Activated CD4-positive, alpha-beta T cell treated with anti-CD3 and anti-CD28 coated beads, Interleukin-2, amount 50 U/mL, for 4 hours (primary cell): ENCODE data around the gene TNS4.

Experiments used
- DNase-seq, 2 experiments: peaks; one replicate each; pipeline ENCODE4 v3.0.0-alpha.2; 2020

TNS4 gene

DNA sequence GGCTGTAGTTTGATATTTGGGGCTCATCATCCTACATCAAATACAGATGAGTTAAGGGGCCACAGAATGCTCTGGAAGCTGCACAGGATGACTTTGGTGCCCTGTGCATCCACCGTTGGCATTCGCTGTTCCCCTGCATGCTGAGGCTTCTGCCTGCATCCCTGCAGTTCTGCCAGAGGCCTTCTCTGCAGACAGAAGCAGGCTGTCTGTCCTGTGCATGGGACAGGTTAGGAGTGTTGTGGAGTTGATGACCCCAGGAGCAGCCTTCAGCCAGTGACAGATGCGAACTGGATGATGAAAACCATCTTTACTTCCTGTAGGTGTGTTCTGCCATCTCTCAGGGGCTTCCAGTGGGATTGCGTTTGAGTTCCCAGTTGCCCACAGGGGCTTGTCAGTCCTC lies 13.6 kb upstream of the TNS4 start:
- no peak for DNase-seq

DNA sequence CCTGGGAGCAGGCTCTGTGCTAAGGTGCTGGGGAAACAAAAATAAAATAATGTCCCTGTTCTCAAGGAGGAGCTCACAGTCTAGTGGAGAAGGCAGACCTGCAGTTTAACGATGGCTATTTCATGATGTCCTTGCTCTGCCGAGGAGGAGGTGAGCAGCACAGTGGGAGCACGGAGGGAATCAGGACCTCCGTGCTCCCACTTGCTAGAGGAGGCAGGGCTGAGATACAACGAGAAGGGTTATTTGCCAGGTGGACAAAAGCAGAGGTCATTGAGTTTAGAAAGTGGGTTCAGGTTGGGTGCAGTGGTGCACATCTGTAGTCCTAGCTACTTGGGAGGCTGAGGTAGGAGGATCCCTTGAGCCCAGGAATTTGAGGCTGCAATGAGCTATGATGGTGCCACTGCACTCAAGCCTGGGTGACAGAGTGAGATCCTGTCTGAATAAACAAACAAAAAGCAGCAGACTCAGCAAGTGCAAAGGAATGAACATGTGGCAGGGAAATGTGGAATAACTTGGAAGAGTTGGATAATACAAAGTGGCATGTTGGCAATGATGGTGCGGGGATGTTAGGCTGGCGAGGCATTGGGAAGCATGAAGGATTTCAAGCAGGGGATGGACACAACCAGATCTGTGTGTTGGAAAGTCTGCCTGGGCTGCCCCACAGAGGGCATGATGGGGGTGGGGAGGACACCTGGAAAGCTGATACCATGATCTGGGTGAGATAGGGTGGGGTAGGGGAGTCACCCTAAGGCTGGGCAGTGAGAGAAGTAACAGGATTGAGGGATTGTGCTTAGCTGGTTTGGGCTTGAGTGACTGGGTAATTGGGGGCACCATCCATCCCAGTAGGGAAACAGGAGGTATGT lies 12.8 kb upstream of the TNS4 start:
- no peak for DNase-seq

DNA sequence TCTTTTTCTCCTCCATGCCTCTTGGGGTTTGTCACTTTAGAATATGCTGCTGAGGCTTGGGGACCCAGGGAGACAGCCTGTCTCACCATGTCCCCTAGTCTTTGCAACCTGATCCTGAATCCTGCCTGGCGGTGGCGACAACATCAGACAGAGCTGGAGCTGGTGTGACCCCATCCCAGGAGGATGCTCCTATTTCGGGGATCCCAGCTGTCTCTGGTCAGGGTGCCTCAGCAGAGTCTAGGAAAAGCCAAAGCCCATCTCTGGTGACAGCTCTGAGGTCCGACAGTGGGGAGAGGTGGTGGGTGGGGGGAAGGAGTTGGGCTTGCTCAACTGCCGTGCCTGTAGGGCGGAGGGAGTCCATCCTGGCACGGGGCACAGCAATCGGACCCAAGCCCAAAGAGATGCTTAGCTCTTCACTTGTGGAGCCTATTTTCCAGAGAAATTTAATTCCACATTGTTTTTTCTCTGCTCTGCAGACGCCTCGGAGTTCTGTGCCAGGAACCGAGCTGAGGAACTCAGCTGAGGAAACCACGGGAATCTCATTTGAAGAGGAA lies 10.3 kb upstream of the TNS4 start:
- DNase-seq, result no peak

DNA sequence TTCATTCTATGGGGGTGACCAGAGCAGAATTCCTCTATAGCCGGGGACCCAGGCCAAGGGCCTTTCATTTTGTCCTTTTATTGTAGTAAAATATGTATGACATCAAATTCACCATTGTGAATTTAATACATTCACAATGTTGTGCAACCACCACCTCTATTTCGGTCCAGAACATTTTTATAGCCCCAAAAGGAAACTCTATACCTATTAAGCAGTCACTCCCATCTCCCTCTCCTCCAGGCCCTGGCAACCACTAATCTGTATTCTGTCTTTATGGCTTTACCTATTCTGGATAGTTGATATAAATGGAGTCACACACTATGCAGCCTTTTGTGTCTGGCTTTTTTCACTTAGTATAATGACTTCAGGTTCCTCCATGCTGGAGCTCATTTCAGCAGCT lies 9.7 kb upstream of the TNS4 start:
- no peak for DNase-seq

DNA sequence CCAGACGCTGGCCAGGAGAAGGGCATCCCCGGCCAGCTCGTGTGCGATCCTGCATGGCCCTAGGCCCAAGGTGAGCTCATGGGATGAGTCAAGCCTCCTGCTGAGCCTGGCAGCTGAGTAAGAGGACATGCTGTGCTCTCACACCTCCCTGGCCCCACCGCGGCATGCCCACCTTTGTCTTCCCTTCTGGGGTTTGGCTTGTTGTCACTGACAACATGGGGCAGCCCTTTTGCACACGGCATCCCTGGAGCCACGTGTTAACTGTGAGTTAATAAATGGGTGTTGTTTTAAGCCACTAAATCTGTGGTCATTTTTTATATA lies 8.9 kb upstream of the TNS4 start:
- no peak for DNase-seq

DNA sequence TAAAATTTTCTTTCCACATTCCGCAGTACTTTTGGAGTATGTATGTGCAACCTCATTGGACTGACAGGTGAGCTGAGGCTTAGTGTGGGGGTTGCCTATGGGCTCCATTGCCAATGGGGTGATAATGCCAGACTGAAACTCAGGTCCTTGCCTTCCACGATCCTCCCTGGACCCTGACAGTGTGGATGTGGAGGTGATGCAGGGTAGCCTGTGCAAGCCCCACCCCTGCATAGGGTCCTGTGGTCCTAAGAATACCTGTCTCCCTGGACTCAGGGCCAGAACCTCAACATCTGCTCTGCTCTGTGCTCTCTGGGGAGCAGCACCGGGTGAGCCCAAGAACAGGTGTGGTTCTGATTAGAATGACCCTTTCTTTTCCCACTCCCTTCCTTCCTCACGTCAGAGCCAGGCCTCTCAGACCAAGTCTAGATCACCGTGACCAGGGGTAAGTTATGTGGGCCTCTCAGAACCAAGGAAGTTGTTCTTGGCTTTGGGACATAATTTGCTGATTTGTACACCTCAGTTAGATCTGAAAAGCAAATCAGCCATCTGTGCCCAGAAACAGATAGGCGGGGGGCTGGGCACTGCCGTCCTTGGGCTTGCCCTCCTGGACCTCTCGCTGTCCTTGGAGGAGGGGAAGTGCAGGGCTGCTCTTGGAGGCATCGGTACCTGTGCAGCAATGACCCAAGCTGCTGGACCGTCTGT lies 8.4 kb upstream of the TNS4 start:
- no peak for DNase-seq

DNA sequence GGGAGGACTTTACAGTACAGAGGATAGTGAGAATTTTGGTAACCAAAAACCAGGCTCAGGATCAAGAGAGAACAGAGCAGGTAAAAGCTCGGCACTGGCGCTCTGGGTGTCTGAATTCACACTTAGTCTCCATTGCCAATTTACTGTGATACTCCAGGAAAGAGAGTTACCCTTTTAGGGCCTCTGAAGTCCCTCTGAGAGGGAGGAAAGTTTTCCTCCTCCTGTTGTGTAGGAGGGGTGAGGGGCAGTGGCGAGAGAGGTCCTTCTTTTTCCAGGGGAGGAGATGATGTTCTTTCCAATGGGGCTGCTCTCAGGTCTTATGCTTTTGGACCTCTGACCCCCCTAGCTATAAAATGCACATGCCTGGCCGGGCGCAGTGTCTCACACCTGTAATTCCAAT lies 5.4 kb upstream of the TNS4 start:
- DNase-seq, result no peak

DNA sequence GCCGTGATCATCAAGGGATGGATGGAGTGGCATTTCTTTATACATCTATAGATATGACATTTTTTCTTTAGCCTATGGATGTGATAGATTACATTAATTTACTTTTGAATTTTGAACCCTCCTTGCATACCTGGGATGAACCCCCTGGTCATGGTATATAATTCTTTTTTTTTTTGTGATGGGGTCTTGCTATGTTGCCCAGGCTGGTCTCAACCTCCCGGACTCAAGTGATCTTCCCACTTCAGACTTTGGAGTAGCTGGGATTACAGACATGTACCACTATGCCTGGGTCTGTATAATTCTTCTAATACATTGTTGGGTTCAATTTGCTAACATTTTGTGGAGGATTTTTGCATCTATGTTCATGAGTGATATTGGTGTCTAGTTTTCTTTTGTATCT lies 1.7 kb upstream of the TNS4 start:
- no peak for DNase-seq

DNA sequence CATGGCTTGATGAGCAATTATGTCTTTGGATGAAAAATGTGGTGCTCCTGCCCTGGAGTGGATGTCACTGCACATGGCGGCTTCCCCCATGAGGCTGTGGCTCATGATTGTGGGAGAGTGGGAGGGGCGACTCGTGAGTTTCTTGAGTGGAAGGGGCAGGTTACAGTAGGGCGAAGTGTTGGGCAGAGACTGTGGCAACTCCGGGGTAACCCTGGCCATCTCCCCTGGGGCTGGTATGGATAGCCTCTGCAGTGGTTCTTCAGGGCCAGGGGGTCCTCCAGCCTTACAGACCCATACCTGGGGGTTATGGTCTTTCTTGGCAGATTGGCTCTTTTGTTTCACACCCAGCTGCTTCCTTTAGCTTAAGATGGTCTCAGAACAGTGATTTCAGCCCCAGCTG lies 1.3 kb upstream of the TNS4 start:
- DNase-seq, result no peak

DNA sequence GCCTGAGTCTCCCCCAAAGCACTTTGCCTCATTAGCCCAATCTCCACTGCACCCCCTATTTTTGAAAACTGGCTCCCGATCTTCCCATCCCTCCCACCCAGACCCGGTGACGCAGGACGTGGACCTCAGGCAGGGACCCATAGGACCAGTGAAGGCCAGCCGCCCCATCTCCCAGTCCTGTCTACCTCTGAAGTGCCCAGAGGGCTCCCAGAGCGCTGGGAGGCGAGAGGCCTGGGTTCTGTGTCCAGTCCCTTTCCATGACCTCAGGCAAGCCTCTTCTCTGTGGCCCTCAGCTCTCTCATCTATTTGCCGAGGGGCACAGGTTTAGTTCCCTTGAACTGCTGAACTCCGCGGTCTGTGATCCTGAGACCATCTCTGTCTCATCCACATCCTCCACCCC lies 714 bp downstream of the TNS4 start:
- no peak for DNase-seq

DNA sequence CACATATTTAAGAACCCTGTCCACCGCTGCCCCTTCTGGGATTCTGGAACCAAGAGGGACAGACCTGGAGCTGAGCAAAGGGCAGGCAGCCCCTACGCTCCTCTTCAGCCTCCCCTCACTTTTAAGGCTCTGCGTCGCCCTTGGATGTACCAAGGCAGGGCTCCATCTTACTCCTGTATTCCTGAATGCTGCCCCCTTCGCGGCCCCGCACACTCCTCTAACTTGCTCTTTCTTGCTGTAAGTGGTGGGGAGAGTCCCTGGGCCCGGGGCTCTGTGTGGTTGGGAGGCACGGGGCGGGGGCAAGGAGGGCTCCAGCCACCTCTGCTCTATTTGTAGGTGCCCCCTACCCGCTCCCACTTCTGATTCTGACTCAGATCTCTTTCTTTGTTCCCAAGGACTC lies 1.2 kb downstream of the TNS4 start:
- DNase-seq, result no peak

DNA sequence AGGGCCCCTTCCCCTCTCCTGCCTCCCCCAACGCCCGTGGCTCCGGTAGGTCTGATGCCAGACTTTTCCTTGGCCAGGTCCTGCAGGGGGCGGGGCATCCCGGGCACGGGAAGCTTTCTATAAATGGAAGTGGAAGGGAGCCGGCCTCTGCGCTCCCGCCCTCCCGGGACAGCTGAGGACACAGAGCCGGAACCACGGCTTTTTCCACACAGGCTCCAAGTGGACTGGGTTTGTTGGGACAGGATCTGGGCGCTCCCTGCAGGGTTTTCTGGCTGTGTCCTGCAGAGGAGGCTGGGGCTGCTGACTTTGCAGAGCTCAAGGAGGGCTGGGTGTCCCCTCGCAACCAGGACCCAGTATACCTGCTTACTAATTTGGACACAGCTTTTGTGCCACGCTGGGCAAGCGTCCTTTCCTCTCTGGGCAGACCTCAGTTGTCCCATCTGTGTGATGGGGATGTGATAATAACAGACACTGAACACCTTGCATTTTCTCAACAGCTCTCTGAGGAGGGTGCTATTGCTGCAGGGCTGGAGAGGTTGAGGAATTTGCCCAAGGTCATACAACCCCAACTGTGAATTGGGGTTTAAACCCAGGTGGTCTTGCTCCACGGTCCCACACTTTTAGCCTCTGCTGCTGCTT lies 1.8 kb downstream of the TNS4 start:
- no peak for DNase-seq

DNA sequence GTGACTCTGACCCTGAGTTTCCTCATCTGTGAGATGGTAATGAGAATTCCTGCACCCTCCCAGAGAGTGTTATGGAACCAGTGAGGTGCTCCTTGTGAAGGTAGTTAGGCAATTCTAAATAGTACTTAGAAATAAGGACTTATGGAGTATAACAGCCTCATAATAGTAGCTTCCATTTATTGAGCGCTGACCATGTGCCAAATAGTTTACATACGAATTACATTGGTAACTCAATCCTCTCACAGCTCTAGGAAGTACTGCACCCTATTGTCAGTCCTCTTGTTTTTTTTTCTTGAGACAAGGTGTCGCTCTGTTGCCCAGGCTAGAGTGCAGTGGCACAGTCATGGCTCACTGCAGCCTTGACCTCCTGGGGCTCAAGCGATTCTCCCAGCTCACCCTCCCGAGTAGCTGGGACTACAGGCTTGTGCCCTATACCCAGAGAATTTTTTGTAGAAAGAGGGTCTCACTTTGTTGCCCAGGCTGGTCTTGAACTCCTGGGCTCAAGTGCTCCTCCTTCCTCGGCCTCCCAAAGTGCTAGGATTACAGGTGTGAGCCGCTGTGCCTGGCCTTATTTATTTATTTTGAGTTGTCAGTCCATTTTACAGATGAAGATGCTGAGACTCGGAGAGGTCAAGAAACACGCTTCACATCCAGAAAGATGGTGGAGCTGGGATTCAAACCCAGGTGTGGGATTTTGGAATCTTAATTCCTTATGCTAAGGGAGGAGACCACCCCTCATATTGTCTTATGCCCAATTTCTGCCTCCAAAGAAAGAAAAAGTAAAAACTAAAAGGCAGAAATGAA lies 2.9 kb downstream of the TNS4 start:
- no peak for DNase-seq

DNA sequence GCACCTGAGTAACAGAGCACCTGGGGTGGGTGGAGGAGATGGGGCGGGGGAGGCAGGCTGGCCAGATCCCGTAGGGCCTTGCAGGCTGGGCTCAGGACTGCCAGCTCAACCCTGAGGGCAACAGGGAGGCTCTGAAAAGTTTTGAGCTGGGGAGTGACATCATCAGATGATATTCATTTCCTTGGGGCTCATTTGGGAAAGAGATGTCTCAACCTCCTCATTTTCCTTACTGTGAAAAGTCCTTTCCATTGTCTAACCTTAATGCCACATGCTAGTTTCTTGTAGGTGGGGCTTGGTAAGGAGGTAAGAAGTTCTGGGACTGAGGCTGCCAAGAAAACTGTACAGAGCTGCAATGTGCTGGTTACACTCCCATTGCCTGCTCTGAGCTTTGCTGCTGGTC lies 3.7 kb downstream of the TNS4 start:
- DNase-seq, result no peak

DNA sequence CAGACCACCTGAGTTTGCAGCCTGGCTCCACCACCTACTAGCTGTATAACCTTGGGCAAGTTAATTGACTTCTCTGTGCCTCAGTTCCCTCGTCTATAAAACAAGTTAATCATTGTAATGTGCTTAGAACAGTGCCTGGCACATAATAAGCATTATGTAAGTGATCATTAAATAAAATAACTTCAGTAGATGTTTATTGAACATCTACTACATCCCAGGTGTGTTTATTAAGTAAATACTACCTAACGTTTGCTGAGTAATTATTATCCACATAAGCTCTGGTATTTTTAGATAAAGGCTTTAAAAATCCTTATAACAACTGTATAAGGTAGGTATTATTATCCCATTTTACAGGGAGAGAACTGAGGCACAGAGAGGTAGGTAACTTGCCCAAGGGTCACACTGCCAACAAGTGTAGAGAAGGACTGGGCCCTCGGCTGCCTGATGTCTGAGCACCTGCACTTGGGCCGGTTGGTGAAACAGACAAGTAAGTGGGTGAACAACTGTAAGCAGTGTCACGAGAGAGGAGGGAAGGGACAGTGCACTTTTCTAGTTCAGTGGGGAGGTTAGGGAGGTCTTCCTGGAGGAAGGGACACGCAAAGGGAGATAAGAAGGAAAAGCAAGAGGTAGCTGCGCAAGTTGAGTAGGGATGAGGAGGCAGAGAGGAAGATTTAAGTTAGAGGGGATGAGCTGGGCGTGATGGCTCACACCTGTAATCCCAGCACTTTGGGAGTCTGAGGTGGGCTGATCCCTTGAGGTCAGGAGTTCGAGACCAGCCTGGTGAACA lies 4.6 kb downstream of the TNS4 start:
- DNase-seq, result no peak

DNA sequence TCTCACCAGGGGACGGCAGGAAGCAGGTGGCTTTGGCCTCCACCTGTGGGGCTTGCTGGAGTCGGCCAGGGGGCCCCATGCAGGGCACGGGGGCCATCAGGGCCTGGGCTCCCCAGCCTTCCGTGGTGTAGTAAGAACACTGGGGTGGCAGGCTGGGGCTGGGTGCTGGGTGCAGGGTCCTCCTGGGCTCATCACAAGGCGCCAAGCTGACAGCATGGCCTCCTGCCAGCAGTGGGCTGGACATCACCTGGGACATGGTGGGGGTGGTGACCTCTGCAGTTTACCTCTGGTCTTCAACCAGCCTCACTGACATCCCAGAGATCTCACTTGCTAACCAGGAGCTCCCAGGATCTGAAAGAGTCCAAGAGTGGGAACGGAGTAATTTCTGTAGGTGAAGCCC lies 5.3 kb downstream of the TNS4 start:
- DNase-seq, result no peak

DNA sequence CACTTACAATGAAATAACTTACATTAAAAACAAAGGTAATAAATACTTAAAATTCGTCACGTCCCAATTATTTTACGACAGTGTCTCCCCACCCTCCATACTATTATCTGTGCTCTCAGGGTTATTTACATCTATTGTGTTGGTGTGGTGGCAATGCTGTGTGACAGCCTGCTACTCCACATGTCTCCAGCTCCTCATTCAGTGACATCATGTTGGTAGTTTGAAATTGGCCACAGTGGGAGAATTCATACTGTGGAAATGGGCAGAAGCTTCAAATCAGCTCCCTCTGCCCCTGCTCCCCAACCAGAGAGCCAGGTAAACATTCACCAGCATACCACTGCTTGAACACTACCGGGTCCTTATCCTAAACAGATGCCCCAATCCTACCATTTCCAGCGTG lies 6.3 kb downstream of the TNS4 start:
- no peak for DNase-seq

DNA sequence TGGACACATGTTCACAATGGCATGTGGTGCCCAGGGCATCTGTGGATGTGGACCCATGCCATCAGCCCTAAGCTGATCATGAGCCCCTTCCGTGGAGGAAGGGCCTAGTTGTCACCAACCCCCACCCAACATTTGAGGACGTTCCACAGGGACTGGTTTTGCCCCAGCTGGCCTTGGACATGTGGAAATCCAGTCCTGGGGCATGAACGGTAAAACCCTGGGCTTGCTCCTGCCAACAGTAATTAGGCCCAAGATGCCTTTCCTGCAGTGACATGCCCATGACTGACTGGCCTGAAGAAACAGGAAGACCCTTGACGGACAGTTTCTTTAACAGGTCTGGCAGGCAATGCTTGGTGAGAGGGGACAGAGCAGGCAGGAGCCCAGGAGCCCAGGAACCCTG lies 7.7 kb downstream of the TNS4 start:
- no peak for DNase-seq

DNA sequence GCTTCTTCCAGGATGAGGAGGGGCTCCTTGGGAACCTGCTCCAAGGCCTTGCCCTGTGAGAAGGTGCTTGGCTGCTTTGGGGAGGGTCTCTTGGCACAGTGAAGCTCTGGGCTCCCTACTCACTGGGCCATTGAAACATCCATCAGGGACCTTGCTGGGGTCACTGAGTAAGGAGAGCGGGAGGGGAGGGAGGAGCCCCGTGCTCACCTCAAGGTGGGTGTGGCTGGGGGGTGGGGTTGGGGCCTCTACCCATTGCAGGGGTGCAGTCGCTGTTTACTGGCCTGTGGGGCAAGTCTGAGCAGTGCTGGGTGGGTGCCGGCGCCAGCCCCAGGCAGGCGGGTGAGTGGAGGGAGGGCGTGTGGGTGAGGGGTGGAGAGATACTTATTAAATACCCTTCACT lies 9.9 kb downstream of the TNS4 start:
- DNase-seq, result no peak

DNA sequence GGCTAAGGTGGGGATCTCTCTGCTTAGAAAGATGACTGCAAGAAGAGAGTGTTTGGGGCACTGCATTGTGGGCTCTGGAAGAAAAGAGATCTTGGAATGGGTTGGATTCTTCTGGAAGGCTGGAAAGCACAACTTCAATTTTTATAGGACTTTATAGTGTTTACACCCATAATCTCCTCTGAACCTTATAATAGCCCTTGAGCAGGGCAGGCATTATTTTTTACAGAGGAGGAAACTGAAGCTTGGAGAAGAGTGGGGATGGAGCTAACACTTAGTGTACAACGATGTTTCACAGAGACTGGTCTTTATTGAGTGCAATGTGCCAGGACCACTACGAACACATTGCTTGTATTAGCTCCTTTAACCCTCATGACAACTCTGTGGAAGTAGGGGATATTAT lies 10.4 kb downstream of the TNS4 start:
- no peak for DNase-seq

DNA sequence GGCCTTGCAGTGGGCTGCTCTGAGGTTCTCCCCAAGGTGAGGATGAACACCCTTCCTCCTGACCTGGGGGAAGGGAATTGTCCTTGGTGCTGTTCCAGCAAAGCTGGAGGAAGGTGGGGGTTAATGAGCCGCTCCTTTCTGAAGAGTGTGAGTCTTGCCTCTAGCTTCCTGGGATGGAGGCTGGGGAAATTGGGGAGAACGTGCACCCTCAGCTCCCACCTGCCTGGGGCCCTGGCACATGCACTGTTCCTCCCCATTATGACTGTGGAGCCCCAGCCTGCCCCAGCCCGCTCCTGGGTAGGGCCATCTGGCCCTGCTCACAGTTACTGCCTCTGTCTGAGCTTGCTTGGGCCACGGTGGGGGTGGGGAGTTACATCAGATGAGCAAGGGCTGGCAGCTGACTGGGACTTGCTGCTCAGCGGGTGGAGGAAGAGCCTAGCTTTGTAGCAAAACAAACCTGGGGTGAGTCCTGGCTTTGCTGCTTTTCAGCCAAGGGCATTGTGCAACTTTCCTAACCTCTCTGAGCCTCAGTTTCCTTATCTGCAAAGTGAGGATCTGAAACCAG lies 11.1 kb downstream of the TNS4 start:
- no peak for DNase-seq
